SK-N-SH treated with all-trans-retinoic acid at 6 μM for 48 hours (cell line): Measurements from ENCODE around the gene RNPEP.

Source experiments
- GLIS3 ChIP-seq: fragments of 250-450 bp; sonication (Bioruptor Pico); IDR thresholded peaks from 2 replicates; pipeline ENCODE4 v1.5.0; 2020; ENCODE audit warnings: mild to moderate bottlenecking, moderate library complexity
- ISL1 ChIP-seq: fragments of 250-450 bp; sonication (Bioruptor Pico); IDR thresholded peaks from 2 replicates; pipeline ENCODE4 v2.1.2; 2022; ENCODE audit warnings: mild to moderate bottlenecking, moderate library complexity
- TF ChIP-seq, protein P1 (sequence below): fragments of 250-450 bp; sonication (Bioruptor Pico); IDR thresholded peaks from 2 replicates; pipeline ENCODE4 v1.5.1; 2021; ENCODE audit warnings: mild to moderate bottlenecking, moderate library complexity

DNA sequence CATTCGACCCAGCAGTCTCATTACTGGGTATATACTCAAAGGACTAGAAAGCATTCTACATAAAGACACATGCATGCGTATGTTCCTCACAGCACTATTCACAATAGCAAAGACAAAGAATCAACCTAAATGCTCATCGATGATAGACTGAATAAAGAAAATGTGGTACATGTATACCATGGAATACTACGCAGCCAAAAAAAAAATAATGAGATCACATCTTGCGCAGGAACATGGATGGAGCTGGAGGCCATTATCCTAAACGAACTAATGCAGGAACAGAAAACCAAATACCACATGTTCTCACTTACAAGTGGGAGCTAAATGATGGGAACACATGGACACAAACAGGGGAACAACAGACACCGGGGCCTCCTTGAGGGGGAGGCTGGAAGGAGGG is 71.6 kb downstream of the RNPEP start:
- TF ChIP-seq, protein P1, sequence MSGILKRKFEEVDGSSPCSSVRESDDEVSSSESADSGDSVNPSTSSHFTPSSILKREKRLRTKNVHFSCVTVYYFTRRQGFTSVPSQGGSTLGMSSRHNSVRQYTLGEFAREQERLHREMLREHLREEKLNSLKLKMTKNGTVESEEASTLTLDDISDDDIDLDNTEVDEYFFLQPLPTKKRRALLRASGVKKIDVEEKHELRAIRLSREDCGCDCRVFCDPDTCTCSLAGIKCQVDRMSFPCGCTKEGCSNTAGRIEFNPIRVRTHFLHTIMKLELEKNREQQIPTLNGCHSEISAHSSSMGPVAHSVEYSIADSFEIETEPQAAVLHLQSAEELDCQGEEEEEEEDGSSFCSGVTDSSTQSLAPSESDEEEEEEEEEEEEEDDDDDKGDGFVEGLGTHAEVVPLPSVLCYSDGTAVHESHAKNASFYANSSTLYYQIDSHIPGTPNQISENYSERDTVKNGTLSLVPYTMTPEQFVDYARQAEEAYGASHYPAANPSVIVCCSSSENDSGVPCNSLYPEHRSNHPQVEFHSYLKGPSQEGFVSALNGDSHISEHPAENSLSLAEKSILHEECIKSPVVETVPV (CRISPR knock-in tag), result no peak
- TF ChIP-seq GLIS3 (no peak), ISL1 (no peak)
